CD4-positive, alpha-beta memory T cell (primary cell): Measurements from ENCODE around the gene TRAF4. TPM values are rescaled to one million over a fixed set of nuclear protein-coding genes. Genes with fewer than 3 reads are reported as not detected.
A peak's percentile ranks its signal among the peaks of the same experiment; 100 is the strongest.

Experiments
- CTCF ChIA-PET: fragments of 350-600 bp; sonication (Branson Sonifier 250); formaldehyde crosslinking; loops from one replicate; lab custom pipeline; 2021; ENCODE audit warnings: inconsistent platforms; ENCODE audit not compliant: partially characterized antibody; lab: Charles Lee
- POLR2A ChIA-PET: fragments of 350-600 bp; sonication (Branson Sonifier 250); formaldehyde crosslinking; loops from one replicate; lab custom pipeline; 2021; ENCODE audit not compliant: partially characterized antibody; lab: Charles Lee
- DNase-seq, 5 donors: peaks; one replicate each; pipeline versions ENCODE4 v3.0.0 to v3.0.0-alpha.2; 2020 to 2022; ENCODE audit warnings: mixed read lengths in 1 of 5
- H3K27ac ChIP-seq: one replicate; pipeline ENCODE4 v1.7.0; 2013; ENCODE audit warnings: low read depth, low read length
- H3K27me3 ChIP-seq: 2 replicates; pipeline ENCODE4 v1.7.0; 2013; ENCODE audit warnings: mild to moderate bottlenecking, low read length, moderate library complexity; ENCODE audit not compliant: insufficient read depth
- H3K36me3 ChIP-seq: 2 replicates; pipeline ENCODE4 v1.7.0; 2013; ENCODE audit warnings: mild to moderate bottlenecking, low read length, moderate library complexity; ENCODE audit not compliant: insufficient read depth
- H3K4me1 ChIP-seq: 2 replicates; pipeline ENCODE4 v1.7.0; 2013; ENCODE audit warnings: mild to moderate bottlenecking, low read length, moderate library complexity; ENCODE audit not compliant: insufficient read depth
- H3K4me3 ChIP-seq, 2 donors: one replicate each; pipeline ENCODE4 v1.7.0; 2013; ENCODE audit warnings: low read length in 2 of 2, mild to moderate bottlenecking in 1 of 2
- H3K9me3 ChIP-seq, 2 donors: one replicate each; pipeline ENCODE4 v1.7.0; 2013; ENCODE audit warnings: low read length in 2 of 2, control low read depth in 1 of 2; ENCODE audit not compliant: control insufficient read depth in 1 of 2
- H3K27ac Mint-ChIP-seq, 7 donors: one replicate each; pipeline ENCODE4 v1.8.0; 2020 to 2021; ENCODE audit warnings: mixed read lengths in 7 of 7, mild to moderate bottlenecking in 6 of 7, inconsistent platforms in 3 of 7, moderate library complexity in 3 of 7
- H3K27me3 Mint-ChIP-seq, 2 donors: one replicate each; pipeline ENCODE4 v1.8.0; 2020 to 2021; ENCODE audit warnings: mixed read lengths in 2 of 2
- H3K36me3 Mint-ChIP-seq, 2 donors: one replicate each; pipeline ENCODE4 v1.8.0; 2020 to 2021; ENCODE audit warnings: mixed read lengths in 2 of 2, inconsistent platforms in 1 of 2, mild to moderate bottlenecking in 1 of 2
- H3K4me1 Mint-ChIP-seq, 4 donors: one replicate each; pipeline ENCODE4 v1.8.0; 2020 to 2021; ENCODE audit warnings: mixed read lengths in 4 of 4, mild to moderate bottlenecking in 1 of 4
- H3K4me3 Mint-ChIP-seq, 8 donors: one replicate each; pipeline ENCODE4 v1.8.0; 2020 to 2021; ENCODE audit warnings: mixed read lengths in 8 of 8, mild to moderate bottlenecking in 7 of 8, moderate library complexity in 6 of 8, inconsistent platforms in 3 of 8
- H3K9me3 Mint-ChIP-seq, 8 donors: one replicate each; pipeline ENCODE4 v1.8.0; 2020 to 2021; ENCODE audit warnings: mixed read lengths in 8 of 8, mild to moderate bottlenecking in 5 of 8, inconsistent platforms in 3 of 8, moderate library complexity in 1 of 8
- intact Hi-C: fragments of 100-400 bp; cut with micrococcal nuclease; formaldehyde crosslinking; loops from one replicate; pipeline ENCODE4 v1.15.1; 2023
- polyA plus RNA-seq, 2 donors: library from polyadenylated mRNA; unstranded; fragments of 300-500 nt; fragmentation: Illumina TruSeq; gene quantifications; one replicate each; pipeline ENCODE4 v1.2.3, GENCODE V29; 2021
- total RNA-seq, 2 experiments: library from RNA; stranded (reverse); gene quantifications; one replicate each; pipeline ENCODE4 v1.2.3, GENCODE V29; 2021

TRAF4 gene
- total and polyA plus RNA-seq, 4 experiments from 2014 or later = 0.61 to 32.9 (median 16.9) TPM

GRCh38 chr17:28737770-28738679 is 5.8 kb upstream of the TRAF4 start:
- H3K27ac ChIP-seq = no peak overlapping the region
- Mint-ChIP-seq H3K36me3 (peaks cover 0 to 8% of the 10 kb centered on the region in 2 donors), H3K4me1 (peaks cover 8 to 16% (median 10%) of the 10 kb centered on the region in 4 donors), H3K9me3 (no peaks in the 10 kb centered on the region), H3K27ac (peak overlapping the region; percentile 46 to 94 (median 86)), H3K27me3 (no peaks in the 10 kb centered on the region), H3K4me3 (peak overlapping the region in 2 of 8 donors; percentile 2 to 57)
- ChIA-PET CTCF (interaction anchor here (1.3 kb wide), 1 partner anchor 11 kb away, joined by 8 read pairs; the partner anchor contains the start of gene TLCD1), POLR2A (interaction anchor here (0.6 to 0.9 kb wide), 2 partner anchors 9 to 12 kb away, joined by 3 read pairs; partner anchors contain the start of genes NEK8 and TLCD1)
- H3K4me3 ChIP-seq = no peak overlapping the region
- peaks cover 3% of the 10 kb centered on the region for H3K36me3 ChIP-seq
- intact Hi-C loops = no loop called here
- DNase-seq = no peak
- no peaks in the 10 kb centered on the region for H3K9me3 ChIP-seq
- peaks cover 11% of the 10 kb centered on the region for H3K4me1 ChIP-seq
- no peaks in the 10 kb centered on the region for H3K27me3 ChIP-seq

- Mint-ChIP-seq H3K4me3 (peak overlapping the region in 2 of 8 donors; percentile 2 to 57), H3K36me3 (peaks cover 0 to 8% of the 10 kb centered on the region in 2 donors), H3K27ac (peak overlapping the region; percentile 55 to 94 (median 86)), H3K27me3 (no peaks in the 10 kb centered on the region), H3K4me1 (peaks cover 8 to 19% (median 10%) of the 10 kb centered on the region in 4 donors), H3K9me3 (no peaks in the 10 kb centered on the region)
- intact Hi-C loops = loop anchor here (1.0 kb wide), 1 partner anchor 10 kb away; no protein-coding TSS in a partner anchor
- POLR2A ChIA-PET = interaction anchor here (0.9 kb wide), 1 partner anchor 10 kb away, joined by 3 read pairs; the partner anchor contains the start of gene NEK8
- no peak overlapping the region for H3K4me3 ChIP-seq
- H3K4me1 ChIP-seq = peaks cover 16% of the 10 kb centered on the region
- H3K36me3 ChIP-seq = peaks cover 3% of the 10 kb centered on the region
- H3K9me3 ChIP-seq = no peaks in the 10 kb centered on the region
- CTCF ChIA-PET = interaction anchor here (1.3 kb wide), 1 partner anchor 12 kb away, joined by 8 read pairs; the partner anchor contains the start of gene TLCD1
- DNase-seq = peak; percentile 34 to 87 (median 37)
- H3K27ac ChIP-seq = no peak overlapping the region
- H3K27me3 ChIP-seq = no peaks in the 10 kb centered on the region
Observed at GRCh38 chr17:28738680-28739384, 5.0 kb upstream of the TRAF4 start.

GRCh38 chr17:28740406-28741357 is 3.1 kb upstream of the TRAF4 start:
- no peak overlapping the region for H3K27ac ChIP-seq

GRCh38 chr17:28741358-28742349 is 2.2 kb upstream of the TRAF4 start:
- H3K4me3 ChIP-seq = no peak overlapping the region

More at GRCh38 chr17:28740406-28741357, 3.1 kb upstream of the TRAF4 start:
- H3K4me3 ChIP-seq = no peak overlapping the region
- POLR2A ChIA-PET = interaction anchor here (0.5 to 19.4 kb wide), 2 partner anchors 16 to 30 kb away, joined by 3 to 528 read pairs; partner anchors contain the start of genes NEK8, RPL23A and TLCD1
- no peaks in the 10 kb centered on the region for H3K27me3 Mint-ChIP-seq
- H3K9me3 Mint-ChIP-seq = no peaks in the 10 kb centered on the region
- CTCF ChIA-PET = interaction anchor here (1.0 to 1.8 kb wide), 4 partner anchors 9 to 14 kb away, joined by 3 to 11 read pairs (median 7); partner anchors contain the start of gene TLCD1
- peak overlapping the region in 1 of 8 donors; percentile 21 for H3K4me3 Mint-ChIP-seq
- H3K9me3 ChIP-seq = no peaks in the 10 kb centered on the region
- no peaks in the 10 kb centered on the region for H3K27me3 ChIP-seq
- peak overlapping the region in 2 of 7 donors; percentile 25 to 57 for H3K27ac Mint-ChIP-seq
- intact Hi-C loops = no loop called here
- peaks cover 27% of the 10 kb centered on the region for H3K4me1 ChIP-seq
- H3K36me3 Mint-ChIP-seq = peaks cover 0 to 10% of the 10 kb centered on the region in 2 donors
- DNase-seq = no peak
- peaks cover 11 to 33% (median 19%) of the 10 kb centered on the region in 4 donors for H3K4me1 Mint-ChIP-seq
- H3K36me3 ChIP-seq = no peaks in the 10 kb centered on the region

GRCh38 chr17:28744104-28744971 is 527 bp downstream of the TRAF4 start:
- Mint-ChIP-seq H3K9me3 (no peaks in the 10 kb centered on the region), H3K4me1 (peaks cover 7 to 27% (median 15%) of the 10 kb centered on the region in 4 donors), H3K27ac (peak overlapping the region; percentile 90 to 98 (median 96)), H3K27me3 (no peaks in the 10 kb centered on the region), H3K36me3 (peaks cover 0 to 17% of the 10 kb centered on the region in 2 donors), H3K4me3 (peak overlapping the region; percentile 87 to 92 (median 90))
- peak in 4 of 5 donors; percentile 54 to 72 (median 64) for DNase-seq
- no peaks in the 10 kb centered on the region for H3K9me3 ChIP-seq
- H3K36me3 ChIP-seq = peaks cover 20% of the 10 kb centered on the region
- H3K27ac ChIP-seq = peak overlapping the region; percentile 67
- no peaks in the 10 kb centered on the region for H3K27me3 ChIP-seq
- peaks cover 28% of the 10 kb centered on the region for H3K4me1 ChIP-seq
- intact Hi-C loops = loop anchor here (1.0 kb wide), 1 partner anchor 16 kb away; the partner anchor contains the start of gene NEK8
- H3K4me3 ChIP-seq = peak overlapping the region; percentile 64 to 81
- ChIA-PET POLR2A (interaction anchor here (0.8 to 19.4 kb wide), 13 partner anchors 9 to 208 kb away, joined by 3 to 528 read pairs (median 4); partner anchors contain the start of genes BLTP2, NEK8, PHF12 and PROCA1), CTCF (interaction anchor here (1.7 to 13.1 kb wide), 2 partner anchors 18 to 23 kb away, joined by 4 to 492 read pairs; partner anchors contain the start of genes NEK8 and TLCD1)

More at GRCh38 chr17:28741358-28742349, 2.2 kb upstream of the TRAF4 start:
- ChIA-PET POLR2A (interaction anchor here (19.4 kb wide), 1 partner anchor 17 kb away, joined by 528 read pairs; the partner anchor contains the start of genes NEK8, RPL23A and TLCD1), CTCF (interaction anchor here (1.2 to 1.8 kb wide), 3 partner anchors 9 to 15 kb away, joined by 4 to 11 read pairs (median 9); partner anchors contain the start of gene TLCD1)
- Mint-ChIP-seq H3K27ac (peak overlapping the region in 1 of 7 donors; percentile 31), H3K4me1 (peaks cover 15 to 41% (median 26%) of the 10 kb centered on the region in 4 donors), H3K9me3 (no peaks in the 10 kb centered on the region), H3K36me3 (peaks cover 0 to 10% of the 10 kb centered on the region in 2 donors), H3K27me3 (no peaks in the 10 kb centered on the region), H3K4me3 (peak overlapping the region in 1 of 8 donors; percentile 21)
- no peak for DNase-seq
- no peak overlapping the region for H3K27ac ChIP-seq
- H3K9me3 ChIP-seq = no peaks in the 10 kb centered on the region
- peaks cover 37% of the 10 kb centered on the region for H3K4me1 ChIP-seq
- H3K27me3 ChIP-seq = no peaks in the 10 kb centered on the region
- H3K36me3 ChIP-seq = no peaks in the 10 kb centered on the region
- intact Hi-C loops = no loop called here
